Measurements from ENCODE around the gene FAXC. TPM values are rescaled to one million over a fixed set of nuclear protein-coding genes. Genes with fewer than 3 reads are reported as not detected.
"Not testable (repeated sequence)": the region's sequence is repeated elsewhere in the genome, so short reads cannot be mapped to it uniquely, and the experiment has no call there.

The FAXC gene
- total RNA-seq, 1 experiment from 2014 or later = 12.9 TPM

DNA sequence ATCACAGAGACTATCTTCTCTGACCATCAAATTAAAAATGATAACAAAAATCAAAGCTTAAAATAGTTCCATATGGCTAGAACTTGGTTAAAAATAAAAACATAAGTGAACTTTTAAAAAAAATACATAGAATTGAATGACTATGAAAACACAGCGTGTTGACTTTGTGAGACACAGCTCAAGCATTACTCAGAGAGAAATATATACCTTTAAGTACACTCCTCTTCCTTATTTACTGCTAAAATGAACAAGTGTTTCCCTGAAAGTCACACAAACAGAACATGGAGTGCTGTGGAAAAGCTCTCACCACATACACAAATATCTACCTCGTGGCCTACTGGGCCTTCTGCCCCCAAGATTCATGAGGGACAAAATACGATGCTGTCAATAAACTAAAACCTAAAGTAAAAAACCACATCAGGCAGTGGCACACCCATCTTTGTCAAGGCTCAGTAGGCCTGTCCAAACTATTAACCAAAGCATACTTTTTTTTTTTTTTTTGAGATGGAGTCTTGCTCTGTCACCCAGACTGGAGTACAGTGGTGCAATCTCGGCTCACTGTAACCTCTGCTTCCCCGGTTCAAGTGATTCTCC, 7.5 kb downstream of the FAXC start:
- no peaks in the 10 kb centered on the region for H3K27me3 Mint-ChIP-seq (ENCODE audit: low read depth)
- no peaks in the 10 kb centered on the region for H3K36me3 Mint-ChIP-seq
- CTCF ChIA-PET = interaction anchor here (1.4 kb wide), 1 partner anchor 12 kb away, joined by 5 read pairs; no protein-coding TSS in a partner anchor
- peaks cover 22% of the 10 kb centered on the region for H3K4me1 Mint-ChIP-seq
- DNase-seq (ENCODE audit: low spot score) (no peak), ATAC-seq (no peak)
- H3K9me3 Mint-ChIP-seq = no peaks in the 10 kb centered on the region
- H3K4me3 Mint-ChIP-seq = no peak overlapping the region
- H3K27ac Mint-ChIP-seq = no peak overlapping the region
- POLR2A ChIA-PET = no interaction called here
- no peak for TF ChIP-seq HMGA2 (CRISPR knock-in tag; IDR thresholded peaks at IDR 0.05)
- no peak for TF ChIP-seq SMAD4 (CRISPR knock-in tag; IDR thresholded peaks at IDR 0.05)
- TF ChIP-seq, protein P1, sequence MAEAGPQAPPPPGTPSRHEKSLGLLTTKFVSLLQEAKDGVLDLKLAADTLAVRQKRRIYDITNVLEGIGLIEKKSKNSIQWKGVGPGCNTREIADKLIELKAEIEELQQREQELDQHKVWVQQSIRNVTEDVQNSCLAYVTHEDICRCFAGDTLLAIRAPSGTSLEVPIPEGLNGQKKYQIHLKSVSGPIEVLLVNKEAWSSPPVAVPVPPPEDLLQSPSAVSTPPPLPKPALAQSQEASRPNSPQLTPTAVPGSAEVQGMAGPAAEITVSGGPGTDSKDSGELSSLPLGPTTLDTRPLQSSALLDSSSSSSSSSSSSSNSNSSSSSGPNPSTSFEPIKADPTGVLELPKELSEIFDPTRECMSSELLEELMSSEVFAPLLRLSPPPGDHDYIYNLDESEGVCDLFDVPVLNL (CRISPR knock-in tag; IDR thresholded peaks at IDR 0.05; ENCODE audit: borderline replicate concordance, low read depth) = no peak
- TF ChIP-seq, protein P2, sequence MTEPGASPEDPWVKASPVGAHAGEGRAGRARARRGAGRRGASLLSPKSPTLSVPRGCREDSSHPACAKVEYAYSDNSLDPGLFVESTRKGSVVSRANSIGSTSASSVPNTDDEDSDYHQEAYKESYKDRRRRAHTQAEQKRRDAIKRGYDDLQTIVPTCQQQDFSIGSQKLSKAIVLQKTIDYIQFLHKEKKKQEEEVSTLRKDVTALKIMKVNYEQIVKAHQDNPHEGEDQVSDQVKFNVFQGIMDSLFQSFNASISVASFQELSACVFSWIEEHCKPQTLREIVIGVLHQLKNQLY (CRISPR knock-in tag; IDR thresholded peaks at IDR 0.05) = no peak
- no peak for TF ChIP-seq NR3C1 (CRISPR knock-in tag; conservative IDR thresholded peaks at IDR 0.05; ENCODE audit: low read depth)

DNA sequence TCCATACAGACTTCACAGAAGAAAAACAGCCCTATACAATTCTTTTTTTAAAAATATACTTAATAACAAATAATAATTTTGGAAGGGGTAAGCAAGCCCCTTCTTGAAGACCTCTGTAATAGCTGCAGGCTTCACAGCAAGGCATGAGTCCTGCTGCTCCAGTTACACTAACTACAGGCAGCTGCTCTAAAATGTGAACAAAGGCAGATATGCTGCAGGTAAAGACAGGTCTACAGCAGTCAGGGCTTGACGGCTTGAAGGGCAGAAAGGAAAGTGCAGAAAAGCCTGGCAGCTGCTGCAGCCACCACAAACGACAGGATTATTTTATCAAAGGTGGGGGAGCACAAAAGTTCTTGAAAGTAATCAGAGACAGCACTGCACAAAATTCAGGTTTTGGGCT, 11.3 kb downstream of the FAXC start:
- ChIA-PET CTCF (interaction anchor here (1.2 to 2.4 kb wide), 3 partner anchors 8 to 14 kb away, joined by 3 to 12 read pairs (median 5); no protein-coding TSS in a partner anchor), POLR2A (interaction anchor here (1.0 kb wide), 1 partner anchor 57 kb away, joined by 3 read pairs; no protein-coding TSS in a partner anchor)
- Mint-ChIP-seq H3K4me1 (peaks cover 17% of the 10 kb centered on the region), H3K4me3 (no peak overlapping the region), H3K27ac (no peak overlapping the region), H3K36me3 (0 out of 2 replicates have a peak, but pooled peaks cover 4% of the 10 kb centered on the region), H3K27me3 (ENCODE audit: low read depth) (no peaks in the 10 kb centered on the region), H3K9me3 (no peaks in the 10 kb centered on the region)
- no peak for TF ChIP-seq SMAD4 (CRISPR knock-in tag; IDR thresholded peaks at IDR 0.05)
- TF ChIP-seq, protein P3, sequence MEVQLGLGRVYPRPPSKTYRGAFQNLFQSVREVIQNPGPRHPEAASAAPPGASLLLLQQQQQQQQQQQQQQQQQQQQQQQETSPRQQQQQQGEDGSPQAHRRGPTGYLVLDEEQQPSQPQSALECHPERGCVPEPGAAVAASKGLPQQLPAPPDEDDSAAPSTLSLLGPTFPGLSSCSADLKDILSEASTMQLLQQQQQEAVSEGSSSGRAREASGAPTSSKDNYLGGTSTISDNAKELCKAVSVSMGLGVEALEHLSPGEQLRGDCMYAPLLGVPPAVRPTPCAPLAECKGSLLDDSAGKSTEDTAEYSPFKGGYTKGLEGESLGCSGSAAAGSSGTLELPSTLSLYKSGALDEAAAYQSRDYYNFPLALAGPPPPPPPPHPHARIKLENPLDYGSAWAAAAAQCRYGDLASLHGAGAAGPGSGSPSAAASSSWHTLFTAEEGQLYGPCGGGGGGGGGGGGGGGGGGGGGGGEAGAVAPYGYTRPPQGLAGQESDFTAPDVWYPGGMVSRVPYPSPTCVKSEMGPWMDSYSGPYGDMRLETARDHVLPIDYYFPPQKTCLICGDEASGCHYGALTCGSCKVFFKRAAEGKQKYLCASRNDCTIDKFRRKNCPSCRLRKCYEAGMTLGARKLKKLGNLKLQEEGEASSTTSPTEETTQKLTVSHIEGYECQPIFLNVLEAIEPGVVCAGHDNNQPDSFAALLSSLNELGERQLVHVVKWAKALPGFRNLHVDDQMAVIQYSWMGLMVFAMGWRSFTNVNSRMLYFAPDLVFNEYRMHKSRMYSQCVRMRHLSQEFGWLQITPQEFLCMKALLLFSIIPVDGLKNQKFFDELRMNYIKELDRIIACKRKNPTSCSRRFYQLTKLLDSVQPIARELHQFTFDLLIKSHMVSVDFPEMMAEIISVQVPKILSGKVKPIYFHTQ (CRISPR knock-in tag; IDR thresholded peaks at IDR 0.05) = no peak
- TF ChIP-seq EMX1 (CRISPR knock-in tag; IDR thresholded peaks at IDR 0.05) = no peak
- no peak for TF ChIP-seq ZNF138 (CRISPR knock-in tag; conservative IDR thresholded peaks at IDR 0.05)
- TF ChIP-seq, protein P4, sequence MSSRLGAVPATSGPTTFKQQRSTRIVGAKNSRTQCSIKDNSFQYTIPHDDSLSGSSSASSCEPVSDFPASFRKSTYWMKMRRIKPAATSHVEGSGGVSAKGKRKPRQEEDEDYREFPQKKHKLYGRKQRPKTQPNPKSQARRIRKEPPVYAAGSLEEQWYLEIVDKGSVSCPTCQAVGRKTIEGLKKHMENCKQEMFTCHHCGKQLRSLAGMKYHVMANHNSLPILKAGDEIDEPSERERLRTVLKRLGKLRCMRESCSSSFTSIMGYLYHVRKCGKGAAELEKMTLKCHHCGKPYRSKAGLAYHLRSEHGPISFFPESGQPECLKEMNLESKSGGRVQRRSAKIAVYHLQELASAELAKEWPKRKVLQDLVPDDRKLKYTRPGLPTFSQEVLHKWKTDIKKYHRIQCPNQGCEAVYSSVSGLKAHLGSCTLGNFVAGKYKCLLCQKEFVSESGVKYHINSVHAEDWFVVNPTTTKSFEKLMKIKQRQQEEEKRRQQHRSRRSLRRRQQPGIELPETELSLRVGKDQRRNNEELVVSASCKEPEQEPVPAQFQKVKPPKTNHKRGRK (CRISPR knock-in tag; IDR thresholded peaks at IDR 0.05; ENCODE audit: borderline replicate concordance) = no peak
- TF ChIP-seq ZNF396 (CRISPR knock-in tag; IDR thresholded peaks at IDR 0.05; ENCODE audit: borderline replicate concordance) = no peak
- TF ChIP-seq SMAD3 (CRISPR knock-in tag; IDR thresholded peaks at IDR 0.05; ENCODE audit: borderline replicate concordance) = no peak
- TF ChIP-seq OVOL2 (CRISPR knock-in tag; IDR thresholded peaks at IDR 0.05; ENCODE audit: borderline replicate concordance) = no peak
- no peak for TF ChIP-seq NR2C2 (CRISPR knock-in tag; IDR thresholded peaks at IDR 0.05)
- TF ChIP-seq, protein P5, sequence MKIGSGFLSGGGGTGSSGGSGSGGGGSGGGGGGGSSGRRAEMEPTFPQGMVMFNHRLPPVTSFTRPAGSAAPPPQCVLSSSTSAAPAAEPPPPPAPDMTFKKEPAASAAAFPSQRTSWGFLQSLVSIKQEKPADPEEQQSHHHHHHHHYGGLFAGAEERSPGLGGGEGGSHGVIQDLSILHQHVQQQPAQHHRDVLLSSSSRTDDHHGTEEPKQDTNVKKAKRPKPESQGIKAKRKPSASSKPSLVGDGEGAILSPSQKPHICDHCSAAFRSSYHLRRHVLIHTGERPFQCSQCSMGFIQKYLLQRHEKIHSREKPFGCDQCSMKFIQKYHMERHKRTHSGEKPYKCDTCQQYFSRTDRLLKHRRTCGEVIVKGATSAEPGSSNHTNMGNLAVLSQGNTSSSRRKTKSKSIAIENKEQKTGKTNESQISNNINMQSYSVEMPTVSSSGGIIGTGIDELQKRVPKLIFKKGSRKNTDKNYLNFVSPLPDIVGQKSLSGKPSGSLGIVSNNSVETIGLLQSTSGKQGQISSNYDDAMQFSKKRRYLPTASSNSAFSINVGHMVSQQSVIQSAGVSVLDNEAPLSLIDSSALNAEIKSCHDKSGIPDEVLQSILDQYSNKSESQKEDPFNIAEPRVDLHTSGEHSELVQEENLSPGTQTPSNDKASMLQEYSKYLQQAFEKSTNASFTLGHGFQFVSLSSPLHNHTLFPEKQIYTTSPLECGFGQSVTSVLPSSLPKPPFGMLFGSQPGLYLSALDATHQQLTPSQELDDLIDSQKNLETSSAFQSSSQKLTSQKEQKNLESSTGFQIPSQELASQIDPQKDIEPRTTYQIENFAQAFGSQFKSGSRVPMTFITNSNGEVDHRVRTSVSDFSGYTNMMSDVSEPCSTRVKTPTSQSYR (CRISPR knock-in tag; IDR thresholded peaks at IDR 0.05) = no peak
- TF ChIP-seq NFYB (CRISPR knock-in tag; conservative IDR thresholded peaks at IDR 0.05; ENCODE audit: low read depth) = no peak
- no peak for TF ChIP-seq ZNF263 (CRISPR knock-in tag; IDR thresholded peaks at IDR 0.05; ENCODE audit: low read depth)
- TF ChIP-seq HMGA2 (CRISPR knock-in tag; IDR thresholded peaks at IDR 0.05) = no peak
- TF ChIP-seq, protein P6, sequence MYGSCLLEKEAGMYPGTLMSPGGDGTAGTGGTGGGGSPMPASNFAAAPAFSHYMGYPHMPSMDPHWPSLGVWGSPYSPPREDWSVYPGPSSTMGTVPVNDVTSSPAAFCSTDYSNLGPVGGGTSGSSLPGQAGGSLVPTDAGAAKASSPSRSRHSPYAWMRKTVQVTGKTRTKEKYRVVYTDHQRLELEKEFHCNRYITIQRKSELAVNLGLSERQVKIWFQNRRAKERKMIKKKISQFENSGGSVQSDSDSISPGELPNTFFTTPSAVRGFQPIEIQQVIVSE (CRISPR knock-in tag; IDR thresholded peaks at IDR 0.05; ENCODE audit: borderline replicate concordance) = no peak
- no peak for TF ChIP-seq SOX15 (CRISPR knock-in tag; IDR thresholded peaks at IDR 0.05)
- TF ChIP-seq, protein P7, sequence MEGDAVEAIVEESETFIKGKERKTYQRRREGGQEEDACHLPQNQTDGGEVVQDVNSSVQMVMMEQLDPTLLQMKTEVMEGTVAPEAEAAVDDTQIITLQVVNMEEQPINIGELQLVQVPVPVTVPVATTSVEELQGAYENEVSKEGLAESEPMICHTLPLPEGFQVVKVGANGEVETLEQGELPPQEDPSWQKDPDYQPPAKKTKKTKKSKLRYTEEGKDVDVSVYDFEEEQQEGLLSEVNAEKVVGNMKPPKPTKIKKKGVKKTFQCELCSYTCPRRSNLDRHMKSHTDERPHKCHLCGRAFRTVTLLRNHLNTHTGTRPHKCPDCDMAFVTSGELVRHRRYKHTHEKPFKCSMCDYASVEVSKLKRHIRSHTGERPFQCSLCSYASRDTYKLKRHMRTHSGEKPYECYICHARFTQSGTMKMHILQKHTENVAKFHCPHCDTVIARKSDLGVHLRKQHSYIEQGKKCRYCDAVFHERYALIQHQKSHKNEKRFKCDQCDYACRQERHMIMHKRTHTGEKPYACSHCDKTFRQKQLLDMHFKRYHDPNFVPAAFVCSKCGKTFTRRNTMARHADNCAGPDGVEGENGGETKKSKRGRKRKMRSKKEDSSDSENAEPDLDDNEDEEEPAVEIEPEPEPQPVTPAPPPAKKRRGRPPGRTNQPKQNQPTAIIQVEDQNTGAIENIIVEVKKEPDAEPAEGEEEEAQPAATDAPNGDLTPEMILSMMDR (IDR thresholded peaks at IDR 0.05) = no peak
- DNase-seq (ENCODE audit: low spot score) (no peak), ATAC-seq (peak; percentile 56)

DNA sequence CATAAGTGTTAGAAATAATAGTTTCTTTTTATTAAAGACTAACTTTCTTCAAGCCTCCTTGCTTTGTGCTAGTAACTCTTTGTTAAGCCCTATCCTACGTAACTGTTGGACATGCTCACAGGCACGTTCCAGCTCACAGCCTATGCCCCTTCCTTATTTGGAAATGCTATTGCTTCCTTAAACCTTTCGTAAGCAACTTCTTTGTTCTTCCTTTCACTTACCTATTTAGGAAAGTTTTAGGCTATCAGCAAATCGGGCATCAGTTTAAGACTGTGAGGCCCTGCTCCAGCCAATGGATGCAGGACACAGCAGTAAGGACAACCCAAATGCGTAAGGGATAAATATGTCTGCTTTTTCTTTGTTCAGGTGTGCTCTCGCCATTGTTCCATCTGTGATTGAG, 14.2 kb downstream of the FAXC start:
- H3K27ac Mint-ChIP-seq; H3K9me3 Mint-ChIP-seq; ATAC-seq; H3K27me3 Mint-ChIP-seq (ENCODE audit: low read depth); DNase-seq (ENCODE audit: low spot score); POLR2A ChIA-PET; H3K36me3 Mint-ChIP-seq; H3K4me3 Mint-ChIP-seq: not testable (repeated sequence)
- CTCF ChIA-PET = interaction anchor here (1.1 to 1.6 kb wide), 5 partner anchors 12 to 91 kb away, joined by 4 to 21 read pairs (median 9); partner anchors contain the start of genes COQ3 and PNISR
- peaks cover 17% of the 10 kb centered on the region for H3K4me1 Mint-ChIP-seq
